Measurements from ENCODE around the gene MACROD2. TPM values are rescaled to one million over a fixed set of nuclear protein-coding genes. Genes with fewer than 3 reads are reported as not detected.
"Not testable (repeated sequence)": the region's sequence is repeated elsewhere in the genome, so short reads cannot be mapped to it uniquely, and the experiment has no call there.

MACROD2 gene
- total RNA-seq, 4 donors from 2014 or later = 4.6 to 33.0 (median 8.3) TPM

GRCh38 chr20:14453259-14453658 lies 457.9 kb downstream of the MACROD2 start:
- in situ Hi-C loops (cut with MboI; ENCODE audit: low pct_ligation_motif_present in 1 of 4, low pct_unique_long_range_greater_than_20kb in 1 of 4, low sequenced_read_pairs in 3 of 4) (no loop called here), intact Hi-C loops (cut with DNase I; ENCODE audit: low total_unique reads) (no loop called here)
- H3K9me3 ChIP-seq = no peaks in the 10 kb centered on the region
- H3K4me3 ChIP-seq = no peak overlapping the region
- no peaks in the 10 kb centered on the region for H3K27me3 ChIP-seq
- TF ChIP-seq CTCF (IDR thresholded peaks at IDR 0.05) (no peak), POLR2AphosphoS5 (IDR thresholded peaks at IDR 0.05) (no peak), POLR2A (IDR thresholded peaks at IDR 0.05) (no peak), EP300 (IDR thresholded peaks at IDR 0.05; ENCODE audit: low read depth) (no peak)
- H3K36me3 ChIP-seq = no peaks in the 10 kb centered on the region
- no peak overlapping the region for H3K27ac ChIP-seq
- WGBS, 2 donors (ENCODE audit: low coverage in 1 of 2) = 67 to 83% methylated on average over 3 of the region's 3 CpGs
- no peaks in the 10 kb centered on the region for H3K4me1 ChIP-seq
- DNase-seq = no peak

DNA sequence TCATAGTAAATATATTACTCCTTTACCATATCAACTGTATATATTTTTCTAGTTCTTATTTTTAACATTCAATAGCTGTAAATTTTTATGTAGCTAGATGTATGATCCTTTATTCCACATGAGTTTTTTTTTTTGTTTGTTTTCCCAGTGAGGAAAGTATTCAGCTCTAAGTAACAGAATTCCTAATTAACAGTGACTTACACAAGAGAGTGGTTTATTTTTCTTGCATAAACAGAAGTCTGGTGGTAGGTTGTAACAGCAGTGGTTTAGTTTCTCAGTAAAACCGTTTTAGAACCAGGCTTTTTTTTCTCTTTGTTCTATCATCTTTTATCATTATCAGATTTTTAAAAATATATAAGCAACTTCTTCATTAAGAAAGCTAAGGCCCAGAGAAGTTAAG lies 459.0 kb downstream of the MACROD2 start:
- in situ Hi-C loops (cut with MboI; ENCODE audit: low pct_ligation_motif_present in 1 of 4, low pct_unique_long_range_greater_than_20kb in 1 of 4, low sequenced_read_pairs in 3 of 4) = no loop called here
- DNase-seq = no peak
- Histone ChIP-seq H3K9me3 (no peaks in the 10 kb centered on the region), H3K4me3 (no peak overlapping the region), H3K27ac (no peak overlapping the region), H3K27me3 (no peaks in the 10 kb centered on the region), H3K4me1 (no peaks in the 10 kb centered on the region), H3K36me3 (no peaks in the 10 kb centered on the region)
- 29 to 50% methylated on average over 1 of the region's 1 CpG for WGBS, 2 donors (ENCODE audit: low coverage in 1 of 2)
- TF ChIP-seq CTCF (IDR thresholded peaks at IDR 0.05) (no peak), EP300 (IDR thresholded peaks at IDR 0.05; ENCODE audit: low read depth) (no peak), POLR2A (IDR thresholded peaks at IDR 0.05) (no peak), POLR2AphosphoS5 (IDR thresholded peaks at IDR 0.05) (no peak)
- intact Hi-C loops (cut with DNase I; ENCODE audit: low total_unique reads) = no loop called here

DNA sequence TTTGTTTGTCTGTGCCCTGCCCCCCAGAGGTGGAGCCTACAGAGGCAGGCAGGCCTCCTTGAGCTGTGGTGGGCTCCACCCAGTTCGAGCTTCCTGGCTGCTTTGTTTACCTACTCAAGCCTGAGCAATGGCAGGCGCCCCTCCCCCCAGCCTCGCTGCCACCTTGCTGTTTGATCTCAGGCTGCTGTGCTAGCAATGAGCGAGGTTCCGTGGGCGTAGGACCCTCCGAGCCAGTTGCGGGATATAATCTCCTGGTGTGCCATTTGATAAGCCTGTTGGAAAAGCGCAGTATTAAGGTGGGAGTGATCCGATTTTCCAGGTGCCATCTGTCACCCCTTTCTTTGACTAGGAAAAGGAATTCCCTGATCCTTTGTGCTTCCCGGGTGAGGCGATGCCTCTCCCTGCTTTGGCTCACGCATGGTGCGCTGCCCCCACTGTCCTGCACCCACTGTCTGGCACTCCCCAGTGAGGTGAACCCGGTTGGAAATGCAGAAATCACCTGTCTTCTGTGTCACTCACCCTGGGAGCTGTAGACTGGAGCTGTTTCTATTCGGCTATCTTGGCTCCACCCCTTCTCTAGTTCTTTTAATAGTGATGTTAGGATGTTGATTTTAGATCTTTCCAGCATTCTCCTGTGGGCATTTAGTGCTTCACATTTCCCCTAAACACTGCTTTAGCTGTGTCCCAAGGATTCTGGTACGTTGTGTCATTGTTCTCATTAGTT lies 471.9 kb downstream of the MACROD2 start:
- H3K27me3 ChIP-seq; in situ Hi-C loops (cut with MboI; ENCODE audit: low pct_ligation_motif_present in 1 of 4, low pct_unique_long_range_greater_than_20kb in 1 of 4, low sequenced_read_pairs in 3 of 4); H3K9me3 ChIP-seq; H3K36me3 ChIP-seq; H3K4me1 ChIP-seq; intact Hi-C loops (cut with DNase I; ENCODE audit: low total_unique reads): not testable (repeated sequence)
- peak; percentile 57 for DNase-seq
- 53 to 77% methylated on average over 4 to 16 of the region's 17 CpGs for WGBS, 2 donors (ENCODE audit: low coverage in 1 of 2)
- peak overlapping the region in 1 of 4 donors; percentile 32 for H3K4me3 ChIP-seq
- peak overlapping the region in 3 of 4 donors; percentile 4 to 63 (median 55) for H3K27ac ChIP-seq

DNA sequence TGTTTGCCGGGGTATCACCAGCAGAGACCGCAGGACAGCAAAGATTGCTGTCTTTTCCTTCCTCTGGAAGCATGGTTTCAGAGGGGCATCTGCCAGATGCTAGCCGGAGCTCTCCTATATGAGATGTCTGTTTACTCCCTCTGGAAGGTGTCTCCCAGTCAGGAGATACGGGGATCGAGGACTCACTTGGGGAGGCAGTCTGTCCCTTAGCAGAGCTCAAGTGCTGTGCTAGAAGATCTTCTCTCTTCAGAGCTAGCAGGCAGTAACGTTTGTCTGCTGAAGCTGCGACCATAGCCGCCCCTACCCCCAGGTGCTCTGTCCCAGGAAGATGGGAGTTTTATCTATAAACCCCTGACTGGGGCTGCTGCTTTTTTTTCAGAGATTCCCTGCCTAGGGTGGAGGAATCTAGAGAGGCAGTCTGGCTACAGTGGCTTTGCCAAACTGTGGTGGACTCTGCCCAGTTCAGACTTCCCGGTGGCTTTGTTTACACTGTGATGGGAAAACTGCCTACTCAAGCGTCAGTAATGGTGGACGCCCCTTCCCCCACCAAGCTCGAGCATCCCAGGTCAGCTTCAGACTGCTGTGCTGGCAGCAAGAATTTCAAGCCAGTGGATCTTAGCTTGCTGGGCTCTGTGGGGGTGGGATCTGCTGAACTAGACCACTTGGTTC lies 475.0 kb downstream of the MACROD2 start:
- H3K4me1 ChIP-seq = peaks cover 0 to 7% (median 2%) of the 10 kb centered on the region in 4 donors
- in situ Hi-C loops (cut with MboI; ENCODE audit: low pct_ligation_motif_present in 1 of 4, low pct_unique_long_range_greater_than_20kb in 1 of 4, low sequenced_read_pairs in 3 of 4) = no loop called here
- no peaks in the 10 kb centered on the region for H3K27me3 ChIP-seq
- no peaks in the 10 kb centered on the region for H3K36me3 ChIP-seq
- TF ChIP-seq POLR2AphosphoS5 (IDR thresholded peaks at IDR 0.05) (no peak), POLR2A (IDR thresholded peaks at IDR 0.05) (no peak), CTCF (IDR thresholded peaks at IDR 0.05) (no peak), EP300 (IDR thresholded peaks at IDR 0.05; ENCODE audit: low read depth) (no peak)
- no peak overlapping the region for H3K4me3 ChIP-seq
- H3K27ac ChIP-seq = no peak overlapping the region
- peak; percentile 54 for DNase-seq
- intact Hi-C loops (cut with DNase I; ENCODE audit: low total_unique reads) = no loop called here
- 44 to 100% methylated on average over 1 to 12 of the region's 12 CpGs for WGBS, 2 donors (ENCODE audit: low coverage in 1 of 2)
- peaks cover 0 to under 1% of the 10 kb centered on the region in 2 donors for H3K9me3 ChIP-seq
